Left renal pelvis (tissue), 4 donors: ENCODE measurements around the gene OAT. TPM values are rescaled to one million over a fixed set of nuclear protein-coding genes. Genes with fewer than 3 reads are reported as not detected.
"Not testable (repeated sequence)": the region's sequence is repeated elsewhere in the genome, so short reads cannot be mapped to it uniquely, and the experiment has no call there.

Source experiments
- DNase-seq, 4 donors: peaks; one replicate each; pipeline ENCODE4 v3.0.0-alpha.2; 2013; ENCODE audit warnings: low read depth in 4 of 4, low spot score in 3 of 4
- polyA plus RNA-seq, 4 donors: library from polyadenylated mRNA; unstranded; fragments of 120-200 nt; gene quantifications; one replicate each; pipeline ENCODE4 v1.2.1, GENCODE V29; 2013; ENCODE audit not compliant: insufficient read length in 4 of 4

The OAT gene
- polyA plus RNA-seq, 4 donors, result 93.4 to 121 (median 99.6) TPM

DNA sequence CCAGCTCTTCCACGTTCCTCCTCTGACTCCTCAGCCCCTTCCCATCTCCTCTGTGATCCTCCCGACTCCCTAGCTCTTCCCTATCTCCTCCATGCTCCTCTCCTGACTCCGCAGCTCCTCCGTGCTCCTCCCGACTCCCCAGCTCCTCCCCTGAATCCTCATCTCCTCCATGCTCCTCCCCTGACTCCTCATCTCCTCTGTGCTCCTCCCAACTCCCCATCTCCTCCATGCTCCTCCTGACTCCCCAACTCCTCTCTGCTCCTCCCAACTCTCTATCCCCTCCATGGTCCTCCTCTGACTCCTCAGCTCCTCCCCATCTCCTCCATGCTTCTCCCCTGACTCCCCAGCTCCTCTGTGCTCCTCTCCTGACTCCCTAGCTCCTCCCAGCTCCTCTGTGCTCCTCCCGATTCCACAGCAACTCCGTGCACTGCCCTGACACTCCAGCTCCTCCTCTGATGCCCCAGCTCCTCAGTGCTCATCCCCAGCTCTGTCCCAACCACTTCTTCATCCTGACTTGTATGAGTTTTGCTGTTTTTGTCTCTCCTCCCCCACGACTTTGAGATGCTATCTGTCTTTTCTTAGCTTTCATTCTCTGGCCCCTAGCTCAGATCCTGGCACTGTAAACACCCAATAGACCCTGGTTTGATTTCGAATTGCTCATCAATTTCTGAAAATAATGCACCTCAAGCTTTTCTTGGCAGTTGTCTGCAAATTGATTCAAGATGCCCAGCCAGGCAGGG, 38.3 kb downstream of the OAT start:
- no peak for DNase-seq

DNA sequence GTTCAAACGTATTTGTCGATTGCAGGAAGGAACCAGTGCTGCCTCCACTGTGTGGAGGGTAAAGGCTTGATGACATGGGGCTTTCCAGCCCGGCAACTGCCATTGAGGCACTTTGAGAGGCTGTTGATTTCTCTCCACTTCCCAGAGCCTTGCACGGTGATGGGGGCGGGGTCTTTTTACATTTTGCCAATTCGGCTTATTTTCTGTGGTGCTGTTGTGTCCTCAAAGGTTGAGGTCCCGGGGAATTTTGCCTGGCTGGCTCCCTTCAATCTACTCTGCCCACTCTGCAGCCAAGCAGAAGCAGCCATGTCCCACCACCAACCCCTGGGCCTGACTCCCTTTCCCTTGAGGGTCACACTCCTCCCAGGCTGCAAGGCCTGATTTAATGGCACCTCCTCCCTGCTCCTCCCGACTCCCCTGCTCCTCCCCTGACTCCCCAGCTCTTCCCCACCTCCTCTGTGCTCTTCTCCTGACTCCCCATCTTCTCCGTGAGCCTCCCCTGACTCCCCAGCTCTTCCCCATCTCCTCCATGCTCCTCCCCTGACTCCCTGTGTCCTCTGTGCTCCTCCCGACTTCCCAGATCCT, 39.0 kb downstream of the OAT start:
- no peak for DNase-seq

DNA sequence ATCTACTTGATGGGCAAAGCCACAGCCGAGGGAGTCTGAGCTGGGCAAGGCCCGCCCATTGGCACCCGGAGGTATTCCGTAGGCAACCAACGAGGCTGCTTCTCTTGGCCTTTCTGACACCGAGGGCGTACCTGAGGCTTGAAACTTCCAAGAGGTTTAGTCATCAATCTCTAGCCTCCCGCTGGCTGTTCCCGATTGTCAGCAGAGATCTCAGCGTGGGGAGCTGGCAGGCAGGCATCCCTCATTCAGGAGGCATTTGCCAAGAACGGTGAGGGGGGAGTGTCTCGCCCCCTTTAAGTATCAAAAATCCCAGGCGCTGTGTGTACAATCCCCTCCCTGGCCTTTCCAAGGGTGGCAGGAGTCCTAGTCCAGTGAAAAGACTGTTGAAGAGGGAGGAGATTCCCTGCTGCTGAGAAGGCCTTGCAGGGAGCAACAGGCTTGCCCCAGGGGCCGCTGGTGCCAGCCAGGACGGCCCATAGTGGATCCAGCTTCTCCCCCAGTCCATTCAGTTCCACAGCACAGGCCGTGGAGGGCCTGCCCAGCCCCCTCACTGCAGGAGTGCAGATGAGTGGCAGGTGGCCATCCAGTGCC, 39.7 kb downstream of the OAT start:
- no peak for DNase-seq

DNA sequence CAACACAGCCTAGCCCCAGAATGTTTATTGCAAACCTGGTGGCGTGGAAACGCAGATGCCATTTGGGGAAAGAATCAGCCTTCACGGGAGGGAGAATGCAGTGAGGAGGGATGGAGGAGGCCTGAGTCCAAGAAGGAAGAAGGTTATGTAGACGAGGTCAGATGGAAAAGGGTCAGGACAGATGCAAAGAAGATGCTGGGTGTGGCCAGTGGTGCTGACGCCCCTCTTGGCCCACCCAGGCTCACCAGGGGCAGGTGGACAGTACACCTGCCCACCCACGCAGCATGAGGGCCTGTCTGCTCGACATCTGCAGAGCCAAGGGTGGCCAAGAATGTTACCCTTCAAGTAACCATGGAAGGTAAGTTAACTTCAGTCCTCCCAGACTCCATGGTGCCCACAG, 40.5 kb downstream of the OAT start:
- DNase-seq, result no peak

DNA sequence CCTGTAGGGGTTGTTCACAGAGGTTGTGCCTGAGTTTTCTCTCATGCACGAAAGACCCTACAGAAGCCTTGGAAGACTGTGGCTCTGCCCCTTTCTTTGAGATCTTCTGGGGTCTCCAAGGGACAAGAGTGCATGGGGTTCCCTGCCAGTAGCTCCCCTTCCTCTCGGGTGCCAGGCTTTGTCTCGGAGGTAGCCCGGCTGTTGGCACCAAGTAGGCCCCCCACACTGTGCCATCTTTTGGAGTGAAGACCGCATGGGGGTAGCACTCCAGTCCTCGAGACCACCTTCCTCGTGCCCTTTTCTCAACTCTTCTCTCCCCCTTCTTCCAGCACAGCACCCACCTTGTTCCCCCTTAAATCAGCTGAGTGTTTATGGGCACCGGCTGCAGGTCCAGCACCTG, 41.6 kb downstream of the OAT start:
- DNase-seq, result no peak

DNA sequence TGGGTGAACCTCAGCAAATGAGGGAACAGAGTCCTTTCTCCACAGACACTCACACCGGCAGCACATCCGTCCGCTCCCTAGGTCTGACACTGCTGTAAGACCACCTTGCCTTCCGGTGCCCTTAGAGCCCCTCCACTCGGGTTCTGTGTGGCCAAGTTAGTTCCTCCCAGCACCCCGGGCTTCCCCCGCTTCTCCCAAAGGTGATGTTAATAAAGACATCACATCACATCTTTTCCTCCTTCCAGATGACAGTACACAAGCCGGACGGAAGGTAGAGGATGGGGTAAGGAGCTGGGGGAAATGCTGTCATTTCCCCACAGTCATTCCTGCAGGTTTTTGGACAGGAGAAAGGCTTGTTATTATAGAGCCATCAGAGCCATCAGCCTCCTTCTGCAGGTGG, 42.3 kb downstream of the OAT start:
- no peak for DNase-seq

DNA sequence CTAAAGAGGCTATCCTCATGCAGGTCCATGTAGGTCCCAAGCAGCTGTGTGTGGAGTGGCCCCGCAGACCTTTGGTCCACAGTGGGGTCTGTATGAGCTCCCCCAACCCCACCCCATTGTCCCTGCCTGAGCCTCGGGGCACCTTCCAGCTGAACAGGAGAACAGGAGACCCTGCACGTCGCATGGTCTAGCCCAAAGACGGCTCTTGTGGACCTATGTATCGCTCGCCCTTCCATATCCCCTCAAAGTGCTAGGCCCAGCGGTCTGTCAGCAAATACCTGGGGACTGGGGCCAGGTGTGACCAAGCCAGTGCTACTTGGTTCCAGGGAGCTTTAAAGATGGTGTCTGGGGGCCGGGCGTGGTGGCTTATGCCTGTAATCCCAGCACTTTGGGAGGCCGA, 43.0 kb downstream of the OAT start:
- DNase-seq, result no peak

DNA sequence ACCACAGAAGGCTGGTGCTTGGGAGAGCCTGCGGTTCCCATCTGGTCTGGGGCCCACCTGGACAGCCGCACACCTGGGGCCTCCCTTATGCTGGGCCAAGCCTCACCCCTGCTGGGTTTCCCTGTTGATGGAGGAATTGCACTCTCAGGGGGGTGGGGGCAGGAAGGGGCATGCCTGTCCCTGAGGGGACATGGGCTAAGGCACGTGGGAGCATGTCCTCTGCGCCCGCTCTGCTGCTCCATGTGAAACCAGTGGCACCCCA, 43.4 kb downstream of the OAT start:
- no peak for DNase-seq

DNA sequence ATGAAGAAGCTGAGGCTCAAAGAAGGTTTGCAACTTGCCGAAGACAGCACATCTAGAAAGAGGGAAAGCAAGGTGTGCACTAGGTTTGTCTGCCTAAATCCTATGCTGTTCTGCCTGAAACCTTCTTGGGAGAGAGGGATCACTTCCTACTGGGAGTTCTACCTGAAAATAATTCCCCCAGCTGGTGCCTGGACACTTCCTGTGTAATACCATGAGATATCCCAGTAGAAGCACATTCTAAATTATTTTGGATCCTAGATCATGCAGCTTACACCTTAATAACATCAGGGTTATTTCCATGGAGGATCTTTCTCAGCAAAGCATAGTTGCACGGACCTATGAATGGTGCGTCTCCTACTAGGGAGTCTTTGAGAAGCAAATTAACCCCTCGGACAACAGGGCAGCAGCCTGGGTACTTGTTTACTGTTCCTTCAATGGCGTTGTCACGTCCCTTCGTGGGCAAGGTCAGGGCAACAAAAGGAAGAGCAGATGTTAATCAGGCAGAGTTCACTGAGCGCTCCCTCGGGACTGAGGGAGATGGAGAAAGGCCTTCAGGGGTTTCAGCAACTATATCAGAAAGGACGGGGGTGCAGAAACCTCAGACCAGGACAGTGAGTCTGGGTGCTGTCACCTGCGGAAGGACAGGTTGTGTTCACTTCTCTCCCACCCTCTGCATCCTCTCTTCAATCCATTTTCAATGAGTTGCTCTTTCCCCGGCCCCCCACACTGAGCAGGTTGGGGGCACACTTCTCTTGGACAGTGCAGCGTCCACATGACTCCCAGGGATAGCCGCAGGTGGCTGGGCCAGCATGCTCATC, 44.0 kb downstream of the OAT start:
- DNase-seq, result no peak

DNA sequence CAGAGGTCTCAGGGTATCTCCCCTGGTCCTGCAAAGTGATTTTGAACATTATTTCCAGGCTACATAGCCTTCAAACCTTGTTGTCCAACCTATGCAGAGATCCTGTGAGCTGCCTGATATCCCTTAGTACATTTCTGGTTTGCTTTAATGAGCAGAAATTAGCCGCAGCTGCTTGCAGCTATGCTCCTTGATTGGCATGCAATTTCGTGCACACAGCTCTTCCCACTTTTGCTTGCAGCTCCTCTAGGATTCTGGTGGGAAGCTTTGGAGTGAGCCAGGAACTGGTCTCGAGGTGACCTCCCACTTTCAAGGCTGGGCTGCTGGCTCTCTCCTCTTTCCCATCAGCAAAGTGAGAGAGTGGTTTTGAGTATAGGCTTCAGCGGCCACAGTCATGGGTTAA, 45.8 kb downstream of the OAT start:
- no peak for DNase-seq

DNA sequence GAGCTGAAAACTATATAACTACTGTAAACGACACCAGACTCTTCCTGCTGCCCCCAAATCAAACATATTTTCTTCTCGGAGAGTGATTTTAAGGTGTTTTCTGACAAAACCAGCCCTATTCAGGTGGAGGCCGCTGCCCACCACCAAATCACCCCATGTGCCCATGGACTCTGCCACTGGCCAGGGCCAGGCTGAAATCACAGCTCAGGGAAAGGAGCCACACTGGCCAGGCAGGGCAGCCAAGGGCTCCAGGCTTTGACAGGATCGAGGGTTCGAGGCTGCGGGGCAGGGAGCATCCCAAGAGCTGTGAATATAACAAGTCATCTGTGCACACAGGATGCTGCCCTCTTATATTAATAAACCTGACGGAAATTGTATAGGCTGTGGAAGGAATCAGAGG, 48.3 kb downstream of the OAT start:
- no peak for DNase-seq

DNA sequence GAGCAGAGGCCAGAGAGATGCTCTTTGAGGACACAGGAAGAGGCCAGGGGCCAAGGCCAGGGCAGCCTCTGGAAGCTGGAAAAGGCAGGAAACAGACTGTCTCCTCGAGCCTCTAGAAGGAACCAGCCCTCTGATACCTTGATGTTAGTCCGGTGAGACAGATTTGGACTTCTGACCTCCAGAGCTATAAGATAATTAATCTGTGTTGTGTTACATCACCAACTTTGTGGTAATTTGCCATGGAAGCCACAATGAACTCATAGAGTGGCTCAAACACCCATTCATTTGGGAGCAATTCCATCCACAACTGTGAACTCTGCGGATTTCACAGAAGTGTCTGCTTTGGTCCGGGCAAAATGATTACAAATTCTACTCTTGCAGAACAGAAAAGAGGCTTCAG, 48.7 kb downstream of the OAT start:
- no peak for DNase-seq

DNA sequence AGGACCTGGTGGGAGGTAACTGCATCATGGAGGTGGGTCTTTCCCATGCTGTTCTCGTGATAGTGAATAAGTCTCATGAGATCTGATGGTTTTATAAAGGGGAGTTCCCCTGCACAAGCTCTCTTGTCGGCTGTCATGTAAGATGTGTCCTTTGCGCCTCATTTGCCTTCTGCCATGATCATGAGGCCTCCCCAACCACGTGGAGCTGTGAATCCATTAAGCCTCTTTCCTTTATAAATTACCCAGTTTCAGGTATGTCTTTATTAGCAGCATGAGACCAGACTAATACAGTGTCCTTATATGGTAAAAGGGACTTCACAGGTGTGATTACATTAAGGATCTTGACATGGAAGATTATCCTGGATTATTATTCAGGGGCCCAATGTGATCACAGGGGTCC, 49.2 kb downstream of the OAT start:
- not testable (repeated sequence) for DNase-seq

DNA sequence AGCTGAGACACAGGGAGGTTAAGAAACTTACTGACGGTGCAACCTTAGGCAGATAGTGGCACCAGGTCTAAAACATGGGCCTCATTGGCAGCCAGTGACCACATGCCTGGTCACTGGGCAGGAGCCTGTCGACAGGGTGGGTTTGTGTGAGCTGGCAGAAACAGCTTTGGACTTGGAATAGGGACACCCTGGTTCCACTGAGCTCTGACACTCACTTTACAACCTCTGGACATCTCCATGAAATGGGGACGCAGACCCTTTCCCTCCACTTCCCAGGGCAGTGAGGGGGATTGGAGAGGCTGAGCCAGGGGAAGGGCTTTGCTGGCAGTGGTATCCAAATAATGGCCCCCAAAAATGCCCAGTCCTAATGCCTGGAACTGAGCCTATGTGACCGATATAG, 49.7 kb downstream of the OAT start:
- no peak for DNase-seq

DNA sequence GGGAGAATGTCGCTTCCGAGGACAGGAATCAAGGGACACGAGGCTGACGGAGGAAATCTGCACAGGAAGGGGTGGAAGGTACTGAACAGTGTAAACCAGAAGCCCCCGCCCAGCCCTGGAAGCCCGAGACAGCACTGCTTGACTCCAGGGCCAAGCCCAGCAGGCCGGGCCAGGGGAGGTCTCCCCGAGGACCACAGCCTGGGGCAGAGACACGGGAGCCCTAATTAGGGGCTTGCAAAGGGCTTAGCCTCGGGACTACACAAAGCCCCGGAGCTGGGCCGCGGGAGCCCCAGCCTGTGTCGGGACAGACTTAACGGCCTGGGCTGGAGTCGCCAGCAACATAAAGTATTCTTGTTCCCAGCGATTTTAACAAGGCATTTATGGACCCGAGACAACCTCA, 50.8 kb downstream of the OAT start:
- DNase-seq, result no peak

DNA sequence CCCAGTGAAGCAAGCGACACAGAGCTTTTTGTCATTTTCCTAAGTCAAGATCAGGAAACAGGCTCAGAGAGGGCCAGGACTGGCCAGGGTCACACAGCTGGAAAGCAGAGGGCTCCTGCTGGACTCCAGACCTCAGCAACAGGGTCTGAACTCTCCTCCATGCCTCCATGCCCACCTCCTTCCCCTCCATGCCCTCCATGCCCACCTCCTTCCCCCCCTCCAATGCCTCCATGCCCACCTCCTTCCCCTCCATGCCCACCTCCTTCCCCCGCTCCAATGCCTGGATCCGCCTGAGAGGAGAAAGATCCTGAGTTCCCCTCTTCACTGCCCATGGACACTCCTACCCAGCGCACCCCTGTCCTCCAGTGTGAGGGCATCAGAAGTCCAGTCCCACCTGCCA, 51.3 kb downstream of the OAT start:
- no peak for DNase-seq

DNA sequence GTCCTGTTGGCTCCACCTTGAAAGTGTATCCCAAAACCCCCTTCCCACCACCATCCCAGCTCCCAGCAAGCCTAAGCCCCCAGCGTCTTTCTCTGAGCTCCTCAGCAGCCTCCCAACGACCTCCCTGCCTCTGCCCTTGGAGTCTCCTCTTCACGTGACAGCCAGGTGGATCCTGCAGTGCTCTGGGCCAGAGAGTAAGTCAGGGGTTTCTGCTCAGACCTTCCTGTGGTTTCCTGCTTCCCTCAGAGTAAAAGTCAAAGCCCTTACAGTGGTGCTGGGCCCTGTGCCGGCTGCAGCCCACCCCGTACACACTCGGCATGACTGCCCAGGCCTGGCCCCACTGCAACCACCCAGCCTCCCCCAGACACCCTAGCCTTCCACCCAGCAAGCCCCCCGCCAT, 51.9 kb downstream of the OAT start:
- no peak for DNase-seq

DNA sequence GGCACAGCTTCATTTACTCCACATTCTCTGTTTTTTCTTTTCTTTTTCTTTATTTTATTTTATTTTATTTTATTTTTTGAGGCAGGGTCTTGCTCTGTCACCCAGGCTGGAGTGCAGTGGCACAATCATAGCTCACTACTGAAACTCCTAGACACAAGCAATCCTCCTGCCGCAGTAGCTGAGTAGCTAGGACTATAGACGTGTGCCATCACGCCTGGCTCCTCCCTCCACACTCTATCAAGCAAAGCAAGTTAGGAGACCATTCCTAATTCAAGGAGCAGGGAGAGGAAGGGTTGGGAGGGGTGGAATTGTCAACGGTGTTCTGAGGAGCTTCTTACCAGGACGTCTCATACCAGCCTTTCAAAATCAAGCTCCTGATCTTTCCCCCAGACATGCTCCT, 52.4 kb downstream of the OAT start:
- DNase-seq, result no peak

DNA sequence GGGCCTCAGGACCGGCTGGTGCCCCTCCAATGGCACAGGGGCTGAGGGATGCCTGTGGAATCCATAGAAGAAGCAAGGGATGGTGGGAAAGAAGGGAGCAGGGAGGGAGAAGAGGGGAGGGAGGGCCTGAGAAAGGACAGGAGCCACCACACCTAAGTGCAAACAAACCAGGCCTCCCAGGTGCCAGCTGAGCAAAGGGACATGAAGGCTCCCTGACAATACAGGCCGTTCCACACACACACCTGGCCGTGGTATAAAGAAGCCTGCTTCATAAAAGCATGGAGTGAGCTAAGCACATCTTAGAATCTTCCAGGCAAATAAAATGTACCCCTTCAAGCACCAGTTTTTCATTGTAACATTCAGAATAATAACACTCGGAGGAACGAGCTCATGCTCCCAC, 54.0 kb downstream of the OAT start:
- DNase-seq, result no peak

DNA sequence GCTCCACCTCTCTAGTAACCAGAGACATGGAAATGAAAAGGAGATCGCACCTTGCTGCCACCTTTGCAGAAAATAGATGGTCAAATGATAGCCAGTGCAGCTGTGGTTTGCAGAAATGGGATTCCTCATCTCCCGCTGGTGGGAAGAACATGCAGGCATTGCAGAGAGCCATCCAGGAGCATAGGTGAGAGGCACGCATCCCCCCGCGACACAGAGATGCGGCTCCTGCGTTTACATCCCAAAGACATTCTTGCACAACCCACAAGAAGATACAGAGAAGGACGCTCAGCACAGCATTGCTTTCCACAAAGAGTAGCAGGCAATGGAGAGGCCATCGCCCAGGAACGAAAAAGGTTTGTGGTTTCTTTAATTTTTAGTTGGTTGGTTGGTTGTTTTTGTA, 56.2 kb downstream of the OAT start:
- no peak for DNase-seq

DNA sequence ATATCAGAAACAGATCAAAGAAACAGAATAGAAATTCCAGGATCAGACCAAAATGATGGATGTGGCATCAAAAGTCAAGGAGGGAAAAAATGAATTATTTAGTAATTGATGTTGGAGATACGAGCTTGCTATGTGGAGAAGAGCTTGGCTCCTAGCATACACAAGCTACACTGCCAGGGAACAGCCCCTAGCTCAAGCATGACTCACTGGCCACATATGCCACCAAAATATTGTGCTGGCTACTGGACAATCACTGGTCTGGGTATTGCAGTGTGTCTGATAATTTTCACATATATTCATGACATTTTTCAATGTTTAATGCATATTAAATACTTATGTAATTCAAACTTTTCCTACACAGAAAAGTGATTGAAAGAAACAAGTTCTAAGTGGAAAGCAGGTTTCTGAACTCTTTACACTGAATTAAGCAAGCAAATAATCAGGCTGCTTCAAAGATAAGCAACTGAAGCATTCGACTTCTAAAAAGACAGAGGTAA, 59.3 kb downstream of the OAT start:
- no peak for DNase-seq

DNA sequence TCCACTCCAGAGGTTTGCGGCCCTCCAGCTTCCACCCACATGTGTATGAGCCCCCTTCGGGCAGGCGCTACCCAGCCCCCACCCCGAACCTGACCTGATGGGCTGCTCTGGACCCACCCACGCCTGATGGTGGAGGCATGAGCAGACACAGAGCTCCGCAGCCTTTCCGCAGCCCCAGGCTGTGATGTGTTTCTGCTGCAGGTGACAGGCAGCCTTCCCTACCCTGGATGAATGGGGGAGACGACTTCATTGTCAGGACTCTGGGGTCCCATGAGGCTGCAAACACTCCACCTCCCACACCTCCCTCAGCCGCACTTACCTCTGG, 61.2 kb downstream of the OAT start:
- no peak for DNase-seq
